ENCODE data around the gene RUNX1.

DNA sequence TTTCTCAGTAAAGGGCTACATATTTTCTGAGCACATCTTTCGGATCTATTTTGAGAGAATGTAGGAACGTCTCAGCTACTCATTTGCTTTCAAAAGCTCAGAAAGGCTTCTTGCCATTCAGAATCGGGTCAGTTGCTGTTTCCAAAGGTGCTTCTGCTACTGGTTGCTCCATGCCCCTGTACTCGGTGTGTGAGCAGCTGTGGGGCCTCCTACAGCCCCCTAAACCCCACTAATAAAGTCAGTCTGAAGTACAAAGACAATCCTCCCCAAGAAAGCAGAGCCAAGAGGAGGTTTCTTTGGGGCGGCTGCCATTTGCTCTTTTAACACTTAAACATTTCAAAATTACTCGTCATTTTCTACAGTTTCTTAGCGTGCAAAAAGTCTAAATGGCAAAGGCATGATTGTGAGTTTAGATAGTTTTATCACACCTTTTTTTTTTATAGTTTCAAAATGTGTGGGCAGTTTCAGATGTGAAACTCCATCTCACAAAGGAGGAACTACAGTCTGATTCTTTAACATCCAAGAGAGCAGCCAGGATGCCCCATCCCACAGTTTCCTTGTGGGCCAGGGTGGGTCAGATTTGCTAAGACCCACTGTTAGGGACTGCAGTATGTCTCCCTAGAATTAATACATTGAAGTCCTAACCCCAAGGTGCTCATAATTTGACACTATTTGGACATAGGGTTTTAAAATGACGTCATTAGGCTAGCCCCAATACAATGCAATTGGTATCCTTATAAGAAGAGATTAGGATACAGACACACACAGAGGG lies 4.1 kb downstream of the RUNX1 start:
- TF ChIP-seq, protein P1, sequence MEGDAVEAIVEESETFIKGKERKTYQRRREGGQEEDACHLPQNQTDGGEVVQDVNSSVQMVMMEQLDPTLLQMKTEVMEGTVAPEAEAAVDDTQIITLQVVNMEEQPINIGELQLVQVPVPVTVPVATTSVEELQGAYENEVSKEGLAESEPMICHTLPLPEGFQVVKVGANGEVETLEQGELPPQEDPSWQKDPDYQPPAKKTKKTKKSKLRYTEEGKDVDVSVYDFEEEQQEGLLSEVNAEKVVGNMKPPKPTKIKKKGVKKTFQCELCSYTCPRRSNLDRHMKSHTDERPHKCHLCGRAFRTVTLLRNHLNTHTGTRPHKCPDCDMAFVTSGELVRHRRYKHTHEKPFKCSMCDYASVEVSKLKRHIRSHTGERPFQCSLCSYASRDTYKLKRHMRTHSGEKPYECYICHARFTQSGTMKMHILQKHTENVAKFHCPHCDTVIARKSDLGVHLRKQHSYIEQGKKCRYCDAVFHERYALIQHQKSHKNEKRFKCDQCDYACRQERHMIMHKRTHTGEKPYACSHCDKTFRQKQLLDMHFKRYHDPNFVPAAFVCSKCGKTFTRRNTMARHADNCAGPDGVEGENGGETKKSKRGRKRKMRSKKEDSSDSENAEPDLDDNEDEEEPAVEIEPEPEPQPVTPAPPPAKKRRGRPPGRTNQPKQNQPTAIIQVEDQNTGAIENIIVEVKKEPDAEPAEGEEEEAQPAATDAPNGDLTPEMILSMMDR (IDR thresholded peaks at IDR 0.05; ENCODE audit: low read depth, low read length) = no peak
- no peak for TF ChIP-seq POLR2A (IDR thresholded peaks at IDR 0.05; ENCODE audit: extremely low read depth, insufficient read length)
